Measurements from ENCODE around the gene AMZ1.
"Not testable (repeated sequence)": the region's sequence is repeated elsewhere in the genome, so short reads cannot be mapped to it uniquely, and the experiment has no call there.

The AMZ1 gene

GRCh38 chr7:2692543-2692942 lies 4.5 kb downstream of the AMZ1 start:
- no peak for DNase-seq

GRCh38 chr7:2693420-2694121 lies 5.6 kb downstream of the AMZ1 start:
- DNase-seq, result not testable (repeated sequence)

GRCh38 chr7:2694122-2694436 lies 6.1 kb downstream of the AMZ1 start:
- not testable (repeated sequence) for DNase-seq

GRCh38 chr7:2698581-2699288 lies 10.7 kb downstream of the AMZ1 start:
- DNase-seq, result peak; percentile 47

- DNase-seq, result no peak
These were observed 11.3 kb downstream of the AMZ1 start for GRCh38 chr7:2699289-2699620.

GRCh38 chr7:2700141-2700850 lies 12.3 kb downstream of the AMZ1 start:
- no peak for DNase-seq

GRCh38 chr7:2701424-2701823 lies 13.4 kb downstream of the AMZ1 start:
- DNase-seq, result no peak

- DNase-seq, result no peak
These were observed 14.0 kb downstream of the AMZ1 start for GRCh38 chr7:2701832-2702593.

GRCh38 chr7:2702594-2702957 lies 14.6 kb downstream of the AMZ1 start:
- DNase-seq, result no peak

- no peak for DNase-seq
These were observed 17.5 kb downstream of the AMZ1 start for GRCh38 chr7:2705371-2706096.

- DNase-seq, result no peak
These were observed 18.7 kb downstream of the AMZ1 start for GRCh38 chr7:2706685-2707126.

- no peak for DNase-seq
These were observed 19.5 kb downstream of the AMZ1 start for GRCh38 chr7:2707481-2707880.

- no peak for DNase-seq
These were observed 20.0 kb downstream of the AMZ1 start for GRCh38 chr7:2708041-2708440.

GRCh38 chr7:2708547-2709310 lies 20.7 kb downstream of the AMZ1 start:
- DNase-seq, result no peak

- peak; percentile 79 for DNase-seq
These were observed 21.7 kb downstream of the AMZ1 start for GRCh38 chr7:2709553-2710285.

- peak; percentile 59 for DNase-seq
These were observed 22.3 kb downstream of the AMZ1 start for GRCh38 chr7:2710286-2710655.

GRCh38 chr7:2710901-2711551 lies 23.0 kb downstream of the AMZ1 start:
- no peak for DNase-seq

- DNase-seq, result no peak
These were observed 24.1 kb downstream of the AMZ1 start for GRCh38 chr7:2711895-2712675.

GRCh38 chr7:2713370-2713769 lies 25.4 kb downstream of the AMZ1 start:
- DNase-seq, result no peak

- DNase-seq, result no peak
These were observed 26.0 kb downstream of the AMZ1 start for GRCh38 chr7:2713978-2714377.

Measured in stimulated activated CD4-positive, alpha-beta T cell treated with anti-CD3 and anti-CD28 coated beads, Interleukin-4, amount 100 ng/mL, for 1 hour (primary cell).